ENCODE data around the gene SLC6A12. TPM values are rescaled to one million over a fixed set of nuclear protein-coding genes. Genes with fewer than 3 reads are reported as not detected.

The SLC6A12 gene
- total RNA-seq, 4 donors from 2014 or later, result 0.13 TPM; not detected in 3

- DNase-seq (no peak), ATAC-seq (no peak)
- peaks cover 14 to 18% (median 15%) of the 10 kb centered on the region in 3 donors for H3K27me3 ChIP-seq
- no peaks in the 10 kb centered on the region for H3K36me3 ChIP-seq
- intact Hi-C loops (cut with DNase I; ENCODE audit: low total_unique reads) (no loop called here), in situ Hi-C loops (cut with MboI; ENCODE audit: low sequenced_read_pairs in 4 of 4) (no loop called here)
- H3K9me3 ChIP-seq, result no peaks in the 10 kb centered on the region
- H3K4me1 ChIP-seq, result no peaks in the 10 kb centered on the region
- no peak overlapping the region for H3K27ac ChIP-seq
- TF ChIP-seq, protein P1, sequence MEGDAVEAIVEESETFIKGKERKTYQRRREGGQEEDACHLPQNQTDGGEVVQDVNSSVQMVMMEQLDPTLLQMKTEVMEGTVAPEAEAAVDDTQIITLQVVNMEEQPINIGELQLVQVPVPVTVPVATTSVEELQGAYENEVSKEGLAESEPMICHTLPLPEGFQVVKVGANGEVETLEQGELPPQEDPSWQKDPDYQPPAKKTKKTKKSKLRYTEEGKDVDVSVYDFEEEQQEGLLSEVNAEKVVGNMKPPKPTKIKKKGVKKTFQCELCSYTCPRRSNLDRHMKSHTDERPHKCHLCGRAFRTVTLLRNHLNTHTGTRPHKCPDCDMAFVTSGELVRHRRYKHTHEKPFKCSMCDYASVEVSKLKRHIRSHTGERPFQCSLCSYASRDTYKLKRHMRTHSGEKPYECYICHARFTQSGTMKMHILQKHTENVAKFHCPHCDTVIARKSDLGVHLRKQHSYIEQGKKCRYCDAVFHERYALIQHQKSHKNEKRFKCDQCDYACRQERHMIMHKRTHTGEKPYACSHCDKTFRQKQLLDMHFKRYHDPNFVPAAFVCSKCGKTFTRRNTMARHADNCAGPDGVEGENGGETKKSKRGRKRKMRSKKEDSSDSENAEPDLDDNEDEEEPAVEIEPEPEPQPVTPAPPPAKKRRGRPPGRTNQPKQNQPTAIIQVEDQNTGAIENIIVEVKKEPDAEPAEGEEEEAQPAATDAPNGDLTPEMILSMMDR (IDR thresholded peaks at IDR 0.05 in 4 of 5, conservative IDR thresholded peaks at IDR 0.05 in 1 of 5), result no peak
- TF ChIP-seq POLR2A (IDR thresholded peaks at IDR 0.05), result no peak
- no peak overlapping the region for H3K4me3 ChIP-seq
Observed at GRCh38 chr12:143964-144649, 69.8 kb downstream of the SLC6A12 start.

- peak overlapping the region in 2 of 4 donors; percentile 34 to 41 for H3K4me3 ChIP-seq
- intact Hi-C loops (cut with DNase I; ENCODE audit: low total_unique reads), result no loop called here
- no peak for TF ChIP-seq POLR2A (IDR thresholded peaks at IDR 0.05)
- TF ChIP-seq, protein P1 (IDR thresholded peaks at IDR 0.05 in 4 of 5, conservative IDR thresholded peaks at IDR 0.05 in 1 of 5), result no peak
Observed at GRCh38 chr12:140162-140561, 73.8 kb downstream of the SLC6A12 start.

More at GRCh38 chr12:140162-140561, 73.8 kb downstream of the SLC6A12 start:
- H3K27ac ChIP-seq, result no peak overlapping the region
- in situ Hi-C loops (cut with MboI; ENCODE audit: low sequenced_read_pairs in 4 of 4), result no loop called here
- H3K36me3 ChIP-seq, result no peaks in the 10 kb centered on the region
- DNase-seq, result no peak
- H3K4me1 ChIP-seq, result no peaks in the 10 kb centered on the region
- H3K27me3 ChIP-seq, result peaks cover 23 to 36% (median 27%) of the 10 kb centered on the region in 3 donors
- no peak for ATAC-seq
- no peaks in the 10 kb centered on the region for H3K9me3 ChIP-seq

Other genes with a start within 250 kb of the SLC6A12 start
- gene IQSEC3, start 147.4 kb downstream of the SLC6A12 start, total RNA-seq, result under 1 TPM; 0.02 to 0.36 (median 0.07) TPM
- gene SLC6A13, start 48.7 kb upstream of the SLC6A12 start, total RNA-seq, result 1 to 10 TPM in 1 of 4 donors, under 1 TPM in 2, not detected in 1; 0.13 to 1.9 (median 0.82) TPM
- 10 to 100 TPM; 18.1 to 43.5 (median 25.5) TPM for gene KDM5A, start 175.2 kb upstream of the SLC6A12 start, total RNA-seq
- gene CCDC77, start 187.5 kb upstream of the SLC6A12 start, total RNA-seq, result 10 to 100 TPM in 1 of 4 donors, 1 to 10 TPM in 3; 2.6 to 20.2 (median 7.4) TPM
- gene B4GALNT3, start 245.8 kb upstream of the SLC6A12 start, total RNA-seq, result 1 to 10 TPM in 1 of 4 donors, under 1 TPM in 3; 0.20 to 1.9 (median 0.82) TPM

Data from gastrocnemius medialis (tissue), 4 donors.